ENCODE data around the gene AGBL4.
A peak's percentile ranks its signal among the peaks of the same experiment; 100 is the strongest.

The AGBL4 gene

GRCh38 chr1:48495166-48495565 lies 1528.6 kb downstream of the AGBL4 start:
- TF ChIP-seq CTCF (IDR thresholded peaks at IDR 0.05; ENCODE audit: low read length, missing control alignments) = no peak
- DNase-seq (ENCODE audit: low read depth) = no peak
- H3K4me3 ChIP-seq (replicated peaks; ENCODE audit: low read depth, low read length) = no peak overlapping the region

- peak; percentile 92 for DNase-seq (ENCODE audit: low read depth)
- TF ChIP-seq CTCF (IDR thresholded peaks at IDR 0.05; ENCODE audit: low read length, missing control alignments) = no peak
- no peak overlapping the region for H3K4me3 ChIP-seq (replicated peaks; ENCODE audit: low read depth, low read length)
These were observed 1529.6 kb downstream of the AGBL4 start for GRCh38 chr1:48493970-48494769.

GRCh38 chr1:48493041-48493440 lies 1530.7 kb downstream of the AGBL4 start:
- H3K4me3 ChIP-seq (replicated peaks; ENCODE audit: low read depth, low read length) = no peak overlapping the region
- no peak for DNase-seq (ENCODE audit: low read depth)
- TF ChIP-seq CTCF (IDR thresholded peaks at IDR 0.05; ENCODE audit: low read length, missing control alignments) = no peak

GRCh38 chr1:48492392-48492791 lies 1531.4 kb downstream of the AGBL4 start:
- DNase-seq (ENCODE audit: low read depth) = peak; percentile 35
- no peak for TF ChIP-seq CTCF (IDR thresholded peaks at IDR 0.05; ENCODE audit: low read length, missing control alignments)
- H3K4me3 ChIP-seq (replicated peaks; ENCODE audit: low read depth, low read length) = no peak overlapping the region

GRCh38 chr1:48488721-48489120 lies 1535.0 kb downstream of the AGBL4 start:
- no peak for DNase-seq (ENCODE audit: low read depth)
- no peak for TF ChIP-seq CTCF (IDR thresholded peaks at IDR 0.05; ENCODE audit: low read length, missing control alignments)
- no peak overlapping the region for H3K4me3 ChIP-seq (replicated peaks; ENCODE audit: low read depth, low read length)
